ENCODE data around the gene SNRPD3.
"Not testable (repeated sequence)": the region's sequence is repeated elsewhere in the genome, so short reads cannot be mapped to it uniquely, and the experiment has no call there.

SNRPD3 gene

DNA sequence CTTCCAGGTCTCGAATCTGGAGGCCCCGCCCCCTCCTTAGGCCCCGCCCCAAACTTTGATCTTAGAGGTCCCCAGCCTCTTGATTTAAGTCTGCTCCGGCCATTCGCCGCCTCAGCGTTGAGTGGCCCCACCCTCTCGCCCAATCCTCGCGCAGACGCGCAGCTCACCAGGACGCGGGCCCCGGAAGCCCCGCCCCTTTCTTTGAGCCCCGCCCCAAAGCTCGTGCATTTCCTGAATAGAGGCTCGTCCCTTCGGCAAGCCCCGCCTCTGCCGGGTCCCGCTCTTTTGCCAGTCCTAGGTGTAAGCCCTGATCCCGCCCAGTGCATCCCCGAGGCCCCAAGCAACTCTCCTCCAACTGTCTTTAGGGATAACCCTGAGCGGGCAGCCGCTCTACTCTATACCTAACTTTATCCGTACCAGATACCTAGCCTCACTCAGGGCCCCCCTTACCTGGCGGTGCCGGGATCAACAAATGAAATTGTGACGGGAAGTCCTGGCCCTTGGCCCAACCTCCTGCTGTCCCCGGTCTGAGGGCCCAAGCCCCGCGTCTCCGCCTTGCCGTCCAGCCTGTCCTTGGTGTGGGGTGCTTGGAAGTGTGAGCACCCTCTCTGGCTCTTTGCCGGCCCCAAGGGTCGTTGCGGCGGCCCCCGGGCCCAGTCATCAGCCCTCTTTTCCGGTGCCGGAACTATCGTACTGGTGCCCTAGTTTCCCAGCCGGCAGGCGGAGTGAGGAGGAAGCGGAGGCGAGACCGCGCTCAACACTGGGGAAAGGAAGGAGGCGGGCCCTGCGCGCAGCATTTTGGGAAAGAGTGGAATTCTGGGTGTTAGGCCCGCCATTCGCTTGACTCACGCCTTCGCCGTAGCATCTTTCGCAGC lies at the start of gene SNRPD3:
Gene SNRPD3, plus strand, starts transcription at position 835 of the 875 bp plus-strand sequence. CDS start 1,676 bp downstream, outside the sequence.
- DNase-seq (ENCODE audit: low read depth, low spot score), result peak; percentile 99

DNA sequence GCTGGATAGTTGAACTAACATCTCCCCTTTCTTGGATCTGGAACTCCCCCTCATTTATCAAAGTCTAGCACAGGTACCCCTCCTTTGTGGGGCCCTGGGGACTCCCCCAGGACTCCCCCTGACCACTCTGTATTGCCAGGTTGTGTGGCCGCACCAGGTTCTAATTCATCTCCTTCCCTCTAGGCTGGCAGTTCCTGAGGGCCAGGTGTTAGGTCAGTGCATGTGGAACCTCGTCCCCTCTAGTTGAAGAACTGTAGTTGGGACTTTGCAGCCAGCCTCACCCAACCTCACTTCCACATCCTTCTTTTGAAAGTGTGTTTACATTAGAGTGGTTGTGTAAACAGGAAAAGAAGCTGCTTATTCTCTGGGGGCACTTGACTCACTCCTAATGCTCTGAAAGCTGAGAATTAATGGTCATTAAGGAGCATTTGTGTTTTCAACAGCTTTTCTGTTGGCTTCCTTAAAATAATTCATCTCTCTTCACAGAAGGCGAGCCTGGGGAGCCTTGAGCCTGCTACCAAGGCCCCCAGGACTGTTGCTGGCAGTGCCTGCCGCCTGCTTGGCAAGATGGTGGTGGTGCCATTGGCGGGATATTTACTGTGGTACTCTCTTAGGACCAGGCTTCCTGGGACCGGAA lies 48.9 kb upstream of the SNRPD3 start:
- no peak for DNase-seq (ENCODE audit: low read depth, low spot score)

DNA sequence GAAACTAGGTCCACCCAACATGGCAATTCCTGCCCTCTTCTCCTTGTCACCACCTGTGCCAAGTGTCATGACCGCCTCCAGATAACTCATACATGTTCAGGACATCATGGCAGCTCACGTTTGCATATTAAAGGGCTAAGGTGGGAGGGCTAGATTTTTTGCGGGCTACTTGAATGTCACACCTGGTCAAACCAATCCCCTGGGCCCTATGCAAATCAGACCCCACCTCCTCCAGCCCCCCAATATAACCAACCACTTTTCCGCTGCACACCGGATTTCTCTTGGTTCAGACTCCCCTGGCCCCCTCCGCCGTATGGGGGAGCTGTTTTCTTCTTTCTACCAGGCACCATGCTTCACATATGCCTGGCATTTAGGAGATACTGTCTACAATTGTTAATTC lies 48.1 kb upstream of the SNRPD3 start:
- DNase-seq (ENCODE audit: low read depth, low spot score), result no peak

DNA sequence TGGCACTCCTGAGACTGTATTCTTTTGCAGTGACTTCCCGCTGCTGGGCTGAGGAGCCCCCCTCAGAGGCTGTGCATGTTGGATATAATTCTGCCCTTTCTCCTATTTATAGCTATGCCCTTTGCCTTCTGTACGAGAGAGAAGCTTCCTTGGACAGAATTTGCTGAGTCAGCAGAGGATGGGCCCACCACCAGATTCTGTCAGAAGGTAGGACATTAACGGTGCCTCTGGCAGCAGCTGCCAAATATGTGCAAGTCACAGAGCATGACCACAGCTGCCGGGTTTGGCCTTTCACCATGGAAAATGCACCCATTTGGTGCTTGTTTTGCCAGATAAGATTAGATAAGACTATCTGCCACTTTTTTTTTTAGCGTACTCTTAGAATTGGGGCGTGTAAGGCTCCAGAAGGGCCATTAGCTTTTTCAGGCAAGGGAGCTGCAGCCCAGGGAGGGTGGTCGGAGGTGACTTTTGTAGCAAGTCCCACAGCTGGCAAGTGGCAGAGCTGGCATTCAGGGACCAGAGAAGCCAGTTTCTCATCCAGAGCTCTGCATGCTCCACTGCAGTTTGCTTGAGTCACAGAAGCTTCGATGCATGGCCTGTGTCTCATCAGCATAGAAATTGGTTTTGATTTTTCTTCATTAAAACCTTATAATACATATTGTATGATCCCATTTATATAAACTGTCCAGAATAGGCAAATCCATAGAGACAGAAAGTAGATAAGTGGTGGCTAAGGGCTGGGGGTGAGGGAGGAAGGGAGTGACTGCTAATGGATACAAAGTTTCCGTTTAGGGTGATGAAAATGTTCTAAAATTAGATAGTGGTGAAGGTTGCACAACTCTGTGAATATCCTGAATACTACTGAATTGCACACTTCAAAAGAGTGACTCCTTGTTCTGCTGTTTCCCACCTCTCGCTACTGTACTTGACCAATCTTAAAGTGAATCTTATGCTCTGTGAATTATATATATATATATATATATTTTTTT lies 44.9 kb upstream of the SNRPD3 start:
- no peak for DNase-seq (ENCODE audit: low read depth, low spot score)

DNA sequence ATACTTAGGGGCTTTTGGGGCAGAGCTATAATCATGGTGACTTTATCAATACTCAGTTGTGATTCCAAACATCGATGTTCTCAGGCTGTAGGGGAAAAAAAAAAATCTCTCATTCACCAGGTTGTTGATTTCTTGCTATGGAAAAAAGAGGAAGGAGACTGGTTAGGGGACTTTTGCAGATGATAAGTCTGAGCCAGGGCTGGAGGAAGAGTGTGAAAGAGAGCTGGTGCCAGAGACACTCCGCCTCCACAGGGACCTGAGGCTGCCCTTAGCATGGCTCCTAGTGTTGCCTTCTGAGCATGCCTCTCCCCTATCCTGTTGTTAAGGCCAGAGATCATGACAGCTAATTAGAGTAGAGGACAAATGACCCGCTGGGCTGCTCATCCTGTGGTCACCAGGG lies 43.8 kb upstream of the SNRPD3 start:
- no peak for DNase-seq (ENCODE audit: low read depth, low spot score)

DNA sequence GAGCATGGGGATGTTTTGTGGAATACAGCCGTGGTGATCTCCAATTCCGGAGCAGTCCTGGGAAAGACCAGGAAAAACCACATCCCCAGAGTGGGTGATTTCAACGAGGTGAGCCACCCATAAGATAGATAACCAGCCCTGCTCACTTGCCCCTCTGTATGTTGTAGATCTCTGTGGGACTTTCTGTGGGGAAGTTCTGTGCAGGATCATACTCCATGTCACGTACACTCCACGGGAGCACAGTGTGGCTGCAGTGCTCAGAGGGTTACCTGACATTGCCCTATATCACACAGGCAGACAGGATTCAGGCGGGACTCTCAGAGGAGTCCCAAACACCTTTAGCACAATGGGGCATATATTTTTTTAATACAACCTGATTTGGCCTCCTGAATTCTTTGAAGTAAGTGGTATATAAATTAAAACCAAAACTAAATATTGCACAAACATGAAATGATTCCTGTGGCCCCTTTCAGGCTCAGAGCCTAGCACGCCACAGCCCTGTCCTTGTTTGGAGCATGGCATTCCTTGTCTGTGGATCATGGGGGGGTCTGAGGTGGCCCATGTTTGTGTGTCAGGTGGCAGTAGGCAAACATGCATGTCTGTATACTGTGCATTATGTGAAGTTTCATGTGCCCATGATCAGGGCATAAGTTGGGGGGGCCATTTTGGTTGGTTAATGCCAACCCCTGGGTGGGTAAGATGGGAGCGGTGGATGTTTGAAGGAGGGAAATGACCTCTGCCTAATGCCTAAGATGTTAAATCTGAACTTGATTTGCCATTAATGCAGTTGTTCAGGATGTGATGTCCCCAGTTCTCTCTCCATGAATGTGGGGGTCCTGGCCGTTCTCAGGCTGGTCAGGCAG lies 42.2 kb upstream of the SNRPD3 start:
- no peak for DNase-seq (ENCODE audit: low read depth, low spot score)

DNA sequence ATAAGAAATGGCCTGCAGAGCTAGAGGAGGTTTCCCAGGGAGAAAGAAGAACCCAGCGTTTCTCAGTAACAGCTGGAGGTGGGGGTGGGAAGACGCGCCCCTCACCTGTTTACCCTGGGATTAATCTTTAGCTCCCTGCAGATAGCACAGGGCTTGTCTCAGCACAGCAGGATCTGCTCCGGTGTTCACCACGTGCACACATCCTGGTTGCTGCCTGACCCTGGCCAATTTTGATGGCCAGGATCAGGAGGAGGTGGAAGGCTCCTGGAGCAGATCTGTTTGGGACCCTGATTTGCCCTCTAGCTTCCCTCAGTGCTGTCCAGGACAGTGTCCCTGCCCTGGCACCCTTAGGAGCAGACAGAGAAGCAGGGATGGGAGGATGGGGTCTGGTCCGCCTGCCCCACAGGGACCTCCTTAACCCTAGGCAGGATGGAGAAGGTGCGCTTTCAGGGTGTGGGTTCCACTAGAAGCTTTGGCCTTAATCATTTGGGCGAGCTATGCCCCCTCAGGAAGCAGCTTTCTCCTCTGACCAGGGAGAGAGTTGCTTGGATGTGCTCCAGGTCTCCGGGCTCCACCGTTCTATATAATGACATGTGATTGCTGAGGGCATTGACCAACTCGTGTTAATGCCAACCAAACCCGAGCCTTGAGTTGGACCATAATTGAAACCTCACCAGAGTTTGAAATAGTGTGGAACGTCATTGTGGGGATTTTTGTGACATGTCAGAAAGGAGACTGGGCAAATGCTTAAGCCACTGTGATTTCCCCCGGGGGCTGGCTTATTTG lies 41.4 kb upstream of the SNRPD3 start:
- no peak for DNase-seq (ENCODE audit: low read depth, low spot score)

DNA sequence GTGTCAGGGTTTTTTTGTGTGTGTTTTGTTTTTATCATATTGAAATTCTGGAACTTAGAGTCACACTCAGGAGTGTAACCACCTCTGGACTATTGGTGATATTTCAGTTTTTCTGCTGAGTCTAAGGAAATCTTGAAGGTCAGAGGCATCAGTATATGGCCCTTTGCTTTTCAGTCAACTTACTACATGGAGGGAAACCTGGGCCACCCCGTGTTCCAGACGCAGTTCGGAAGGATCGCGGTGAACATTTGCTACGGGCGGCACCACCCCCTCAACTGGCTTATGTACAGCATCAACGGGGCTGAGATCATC lies 40.8 kb upstream of the SNRPD3 start:
- no peak for DNase-seq (ENCODE audit: low read depth, low spot score)

DNA sequence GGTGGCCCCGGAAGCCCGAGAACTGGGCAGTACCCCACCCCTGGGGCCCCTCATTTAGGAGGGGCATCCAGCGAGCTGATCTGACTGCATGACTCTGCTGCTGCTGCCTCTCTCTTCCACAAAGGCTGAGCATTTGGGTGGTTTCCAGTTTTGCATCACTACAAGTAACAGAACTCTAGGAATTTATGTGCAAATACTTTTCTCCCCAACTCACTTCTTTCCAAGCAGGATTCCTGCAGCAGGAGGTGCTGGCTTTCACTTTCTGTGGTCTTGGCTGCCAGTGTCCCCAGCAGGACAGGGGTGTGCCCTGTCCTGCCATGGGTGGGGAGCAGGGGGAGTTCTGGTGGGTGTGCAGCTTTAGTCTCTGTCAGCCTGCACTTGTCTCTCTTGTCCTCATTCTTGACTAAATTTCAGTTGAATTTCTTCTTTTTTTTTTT lies 39.5 kb upstream of the SNRPD3 start:
- no peak for DNase-seq (ENCODE audit: low read depth, low spot score)

DNA sequence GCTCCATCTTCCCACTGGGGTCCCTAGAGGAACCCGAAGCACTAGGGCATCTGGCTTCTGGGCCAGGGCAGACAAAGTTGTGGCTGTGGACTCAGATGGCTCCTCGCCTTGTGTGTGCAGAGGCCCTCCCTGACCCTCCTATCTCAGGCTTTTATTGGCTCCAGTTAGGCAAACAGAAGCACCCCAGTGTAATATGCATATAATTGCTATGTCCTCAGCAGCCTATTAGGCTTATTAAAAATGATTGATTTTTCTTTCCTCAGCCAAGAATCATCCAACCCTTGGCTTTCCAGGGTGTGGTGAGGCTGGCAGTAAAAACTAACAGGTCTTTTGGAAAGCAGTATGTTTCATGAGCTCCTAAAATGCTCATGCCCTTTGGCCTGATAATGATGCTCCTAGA lies 38.4 kb upstream of the SNRPD3 start:
- DNase-seq (ENCODE audit: low read depth, low spot score), result no peak

DNA sequence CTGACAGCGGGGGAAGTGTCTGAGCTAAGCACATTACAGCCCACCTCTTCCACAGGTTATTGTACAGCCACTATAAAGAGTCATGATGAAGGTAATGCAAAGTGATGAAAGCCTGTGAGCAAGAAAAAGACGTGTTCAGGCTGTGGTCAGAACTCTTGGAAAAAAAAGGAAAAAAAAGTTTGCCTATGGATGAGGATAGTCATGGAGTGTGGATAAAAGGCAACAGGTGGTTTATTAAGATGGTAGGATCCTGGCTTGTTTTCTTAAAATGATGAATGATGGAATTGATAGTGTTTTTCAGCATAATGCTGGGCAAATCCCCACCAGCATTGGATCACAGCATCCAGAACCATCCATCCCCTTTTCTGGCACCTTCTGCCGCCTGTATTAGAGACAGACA lies 37.6 kb upstream of the SNRPD3 start:
- DNase-seq (ENCODE audit: low read depth, low spot score), result no peak

DNA sequence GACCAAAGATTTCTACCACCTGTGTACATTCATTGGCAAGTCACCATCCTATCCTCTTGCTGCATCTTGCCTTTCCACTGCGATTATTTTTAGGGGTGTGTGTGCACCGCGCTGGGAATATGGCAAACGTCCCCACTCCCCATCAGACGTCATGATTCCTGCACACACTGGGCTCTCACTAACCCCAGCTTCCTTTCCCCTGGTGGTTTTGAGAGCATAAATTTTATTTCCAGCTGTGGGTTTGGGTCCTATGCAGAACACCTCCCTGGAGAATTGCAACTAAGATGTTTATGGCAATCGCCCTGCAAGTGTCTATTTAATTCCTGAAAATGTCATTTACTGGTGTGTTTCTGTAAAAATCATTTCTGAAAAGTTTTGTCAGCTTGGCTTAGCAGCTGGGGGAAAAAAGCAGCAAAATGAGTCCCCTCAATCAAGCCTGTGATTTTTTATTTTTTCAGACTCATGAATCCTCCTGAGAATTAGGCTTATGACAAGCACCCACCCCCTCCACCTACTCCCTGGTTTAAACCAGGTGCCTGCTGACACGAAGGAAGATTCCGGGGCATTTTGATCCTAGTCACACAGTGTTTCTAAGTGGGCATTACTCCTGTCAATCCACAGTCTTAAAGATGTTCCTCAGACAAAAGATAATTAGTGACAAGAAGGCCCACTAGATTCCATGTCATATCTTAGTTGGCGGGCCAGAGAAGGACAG lies 36.9 kb upstream of the SNRPD3 start:
- no peak for DNase-seq (ENCODE audit: low read depth, low spot score)

DNA sequence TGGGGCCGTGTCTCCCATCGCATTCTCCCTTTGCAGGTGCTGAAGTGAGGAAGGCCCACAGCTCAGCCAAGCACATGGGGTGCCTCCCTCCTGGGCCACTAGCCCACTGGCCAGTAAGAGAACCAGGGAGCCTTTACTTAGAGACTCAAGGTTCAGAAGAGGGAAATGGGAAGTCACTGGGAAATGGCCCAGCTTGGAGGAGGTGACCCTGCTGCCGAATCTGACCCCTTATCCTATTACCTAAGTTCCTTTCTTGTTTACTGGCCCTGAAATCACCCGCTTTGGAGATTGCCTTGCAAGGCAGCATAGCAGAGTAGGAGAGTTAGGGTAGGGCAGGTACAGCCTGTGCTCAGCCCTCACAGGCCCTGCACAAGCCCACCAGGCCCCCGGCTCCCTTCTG lies 36.3 kb upstream of the SNRPD3 start:
- no peak for DNase-seq (ENCODE audit: low read depth, low spot score)

DNA sequence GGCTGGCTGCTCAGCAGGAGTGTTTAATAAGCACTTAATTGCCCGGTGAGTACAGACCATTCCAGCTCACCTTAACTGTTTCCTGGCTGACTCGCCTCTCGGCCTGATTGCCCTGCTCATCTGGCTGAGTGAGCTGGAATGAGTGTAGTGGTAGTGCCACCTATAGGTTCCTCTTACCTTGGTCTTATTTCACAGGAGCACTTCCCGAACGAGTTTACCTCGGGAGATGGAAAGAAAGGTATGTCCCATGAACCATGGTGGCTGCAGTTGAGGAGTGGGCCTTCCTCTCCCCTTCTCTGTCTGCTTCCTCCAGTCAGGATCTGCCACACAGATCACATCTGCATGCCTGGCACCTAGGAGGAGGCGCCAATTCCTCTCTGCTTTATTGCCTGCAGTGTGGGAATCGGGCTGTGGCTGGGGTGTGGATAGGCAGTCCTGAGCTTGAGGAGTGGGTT lies 34.0 kb upstream of the SNRPD3 start:
- DNase-seq (ENCODE audit: low read depth, low spot score), result no peak

DNA sequence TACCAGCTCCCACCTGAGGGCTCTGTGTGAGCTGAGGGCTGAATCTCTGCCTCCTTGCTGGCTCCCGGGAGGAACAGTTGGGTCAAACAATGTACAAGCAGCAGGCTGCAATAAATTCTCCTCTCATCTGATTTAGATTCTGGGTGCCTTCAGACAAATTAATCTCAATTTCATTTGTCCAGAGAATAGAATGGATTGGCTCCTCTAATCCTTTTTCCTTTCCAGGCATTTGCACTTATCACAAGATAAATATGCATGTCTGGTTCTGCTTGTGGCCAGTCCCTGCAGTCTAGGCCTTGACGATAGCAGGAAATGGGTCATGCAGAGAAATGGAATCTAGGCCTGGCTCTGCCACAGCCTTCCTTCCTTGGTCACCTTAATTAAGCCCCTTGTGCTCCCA lies 31.9 kb upstream of the SNRPD3 start:
- DNase-seq (ENCODE audit: low read depth, low spot score), result no peak

DNA sequence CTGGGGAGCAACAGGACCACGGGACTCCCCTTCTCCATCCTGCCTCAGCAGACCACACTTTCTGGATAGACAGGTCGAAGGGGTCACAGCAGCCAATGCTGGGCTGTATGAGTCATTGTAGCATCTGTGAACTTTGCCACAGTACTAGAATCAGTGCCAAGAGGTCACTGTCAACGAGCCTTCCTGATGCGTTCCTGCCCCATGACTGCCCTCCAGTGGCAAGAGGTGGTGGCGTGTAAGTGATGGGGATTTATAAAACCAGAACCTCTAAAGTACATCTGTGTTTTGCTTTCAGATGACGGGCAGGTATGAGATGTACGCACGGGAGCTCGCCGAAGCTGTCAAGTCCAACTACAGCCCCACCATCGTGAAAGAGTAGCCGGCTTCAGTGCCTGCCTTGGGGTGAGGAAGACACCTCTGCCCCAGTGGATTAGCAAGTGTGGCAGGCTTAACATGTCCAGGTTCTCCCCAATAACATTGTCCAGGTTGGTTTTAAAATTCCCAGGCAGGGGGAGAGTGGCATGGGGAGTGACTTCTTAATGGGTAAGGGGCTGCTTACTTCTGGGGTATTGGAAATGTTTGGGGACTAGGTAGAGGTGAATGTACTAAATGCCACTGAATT lies 30.3 kb upstream of the SNRPD3 start:
- peak; percentile 57 for DNase-seq (ENCODE audit: low read depth, low spot score)

DNA sequence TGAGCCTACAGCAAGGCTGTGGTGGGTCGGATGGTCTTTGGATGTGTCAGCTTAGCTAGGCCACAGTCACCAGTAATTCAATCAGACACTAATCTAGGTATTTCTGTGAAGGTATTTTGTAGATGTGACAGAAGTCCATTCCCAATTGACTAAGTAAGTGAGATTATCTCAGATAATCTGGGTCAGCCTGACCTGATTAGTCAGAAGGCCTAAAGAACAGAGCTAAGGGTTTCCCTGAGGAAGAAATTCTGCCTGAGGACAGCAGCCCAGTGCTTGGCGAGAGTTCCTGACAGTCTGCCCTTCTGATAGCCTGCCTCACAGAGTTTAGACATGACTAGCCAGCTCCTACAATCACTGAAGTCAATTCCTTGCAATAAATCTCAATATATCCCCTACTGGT lies 29.6 kb upstream of the SNRPD3 start:
- DNase-seq (ENCODE audit: low read depth, low spot score), result no peak

DNA sequence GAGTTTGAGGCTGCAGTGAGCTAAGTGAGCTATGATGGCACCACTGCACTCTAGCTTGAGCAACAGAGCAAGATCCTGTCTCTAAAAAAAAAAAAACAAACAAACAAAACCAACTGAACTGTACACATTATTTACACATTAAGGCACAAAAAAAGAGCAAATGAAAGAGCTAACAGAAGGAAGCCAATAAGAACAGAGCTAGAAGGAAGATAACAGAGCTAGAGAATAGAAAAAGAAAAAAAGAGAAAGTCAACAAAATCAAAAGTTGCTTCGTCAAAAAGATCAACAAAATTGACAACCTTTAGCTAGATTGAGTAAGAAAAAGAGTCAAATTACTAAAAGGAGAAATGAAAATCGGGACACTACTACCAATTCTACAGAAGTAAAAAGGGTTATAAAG lies 25.9 kb upstream of the SNRPD3 start:
- no peak for DNase-seq (ENCODE audit: low read depth, low spot score)

DNA sequence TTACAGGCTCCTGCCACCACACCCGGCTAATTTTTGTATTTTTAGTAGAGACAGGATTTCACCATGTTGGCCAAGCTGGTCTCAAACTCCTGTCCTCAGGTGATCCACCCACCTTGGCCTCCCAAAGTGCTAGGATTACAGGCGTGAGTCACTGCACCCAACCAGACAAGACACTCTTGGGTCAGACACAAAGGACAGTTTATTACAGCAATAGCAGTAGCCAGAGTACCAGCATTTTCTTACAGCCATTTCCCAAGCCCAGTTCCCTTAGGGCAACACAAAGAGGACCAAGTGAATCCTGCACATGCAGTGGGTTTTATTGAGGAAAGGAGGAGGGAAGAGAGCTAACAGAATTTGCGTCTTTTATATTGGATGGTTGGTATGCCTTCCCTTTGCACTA lies 24.8 kb upstream of the SNRPD3 start:
- not testable (repeated sequence) for DNase-seq (ENCODE audit: low read depth, low spot score)
